GM21515 (cell line): ENCODE measurements around the gene RAMP1.
"Not testable (repeated sequence)": the region's sequence is repeated elsewhere in the genome, so short reads cannot be mapped to it uniquely, and the experiment has no call there.

Source experiments
- ATAC-seq: cut with Tn5 transposase; IDR thresholded peaks from one replicate; pipeline ENCODE4 v1.9.1; 2021; ENCODE audit not compliant: unreplicated experiment

RAMP1 gene

GRCh38 chr2:237943395-237944094, 84.1 kb downstream of the RAMP1 start:
- ATAC-seq: no peak

DNA sequence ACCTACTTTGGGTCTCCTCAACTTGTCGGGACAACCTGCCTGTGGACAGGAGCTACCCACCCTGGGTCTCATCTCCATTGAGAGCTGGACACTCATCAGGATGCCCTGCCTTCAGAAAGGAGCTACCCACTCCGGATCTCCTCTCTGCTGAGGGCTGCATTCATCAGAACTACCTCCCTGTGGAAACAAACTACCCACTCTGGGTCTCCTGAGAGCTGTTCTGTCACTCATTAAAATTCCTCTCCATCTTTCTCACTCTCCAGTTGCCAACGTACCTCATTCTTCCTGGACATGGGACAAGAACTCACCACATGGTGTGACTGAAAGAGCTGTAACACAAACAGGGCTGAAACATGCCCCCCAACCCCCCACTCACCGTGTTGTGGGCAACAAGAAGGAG, 84.9 kb downstream of the RAMP1 start:
- ATAC-seq: no peak

GRCh38 chr2:237946423-237946822, 87.0 kb downstream of the RAMP1 start:
- ATAC-seq: no peak

- ATAC-seq: not testable (repeated sequence)
Observed at GRCh38 chr2:237951354-237951753, 91.9 kb downstream of the RAMP1 start.

- ATAC-seq: no peak
Observed at GRCh38 chr2:237951878-237952277, 92.5 kb downstream of the RAMP1 start.

GRCh38 chr2:237952851-237953250, 93.4 kb downstream of the RAMP1 start:
- no peak for ATAC-seq

GRCh38 chr2:237955640-237956401, 96.4 kb downstream of the RAMP1 start:
- no peak for ATAC-seq

DNA sequence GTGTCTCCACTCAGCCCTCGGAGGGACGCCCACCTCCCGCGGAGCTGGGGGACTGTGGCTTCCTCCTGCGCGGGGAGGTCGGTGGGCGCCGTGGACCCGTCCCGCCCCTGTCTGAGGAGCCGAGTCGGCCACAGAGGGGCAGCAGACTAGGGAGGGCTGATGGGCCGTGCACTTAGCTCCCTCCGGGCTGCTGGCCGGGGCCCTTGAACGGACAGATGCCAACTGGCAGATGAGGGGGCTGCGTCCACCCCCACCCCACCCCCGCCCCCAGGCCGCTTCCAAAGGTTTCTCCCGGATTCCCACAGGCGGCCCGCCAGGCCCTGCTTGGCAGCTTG, 96.9 kb downstream of the RAMP1 start:
- no peak for ATAC-seq

DNA sequence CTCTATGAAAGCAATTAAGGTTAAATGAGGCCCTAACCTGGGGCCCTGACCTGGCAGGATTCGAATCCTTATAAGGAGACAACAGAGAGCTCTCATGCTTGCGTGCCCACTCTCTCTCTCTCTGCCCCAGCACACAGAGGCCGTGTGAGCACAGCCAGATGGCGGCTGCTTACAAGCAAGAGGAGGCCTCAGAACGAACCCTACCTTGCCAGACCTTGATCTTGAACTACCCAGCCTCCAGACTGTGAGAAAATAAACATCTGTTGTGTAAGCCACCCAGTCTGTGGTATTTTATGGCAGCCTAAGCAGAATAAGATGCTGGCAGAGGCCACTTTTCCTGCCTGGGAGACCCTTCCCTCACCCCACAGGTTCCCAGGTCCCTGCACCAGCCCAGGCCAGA, 102.2 kb downstream of the RAMP1 start:
- ATAC-seq: no peak
